ENCODE results near the gene ANKS1B.

GRCh38 chr12:99713946-99714520 is 270.7 kb downstream of the ANKS1B start:
- TF ChIP-seq TCF12 (IDR thresholded peaks at IDR 0.05; ENCODE audit: low read depth) = no peak
- TF ChIP-seq TAF1 (IDR thresholded peaks at IDR 0.05; ENCODE audit: low read depth) = no peak
- no peak for TF ChIP-seq RAD21 (IDR thresholded peaks at IDR 0.05; ENCODE audit: low read depth)
- no peak for TF ChIP-seq YY1 (IDR thresholded peaks at IDR 0.05; ENCODE audit: low read depth)
- no peak for TF ChIP-seq CEBPB (IDR thresholded peaks at IDR 0.05)
- no peak for TF ChIP-seq EP300 (IDR thresholded peaks at IDR 0.05; ENCODE audit: borderline replicate concordance)
